HG02623 (cell line): ENCODE results near the gene CDH13.

Experiments used
- ATAC-seq: cut with Tn5 transposase; IDR thresholded peaks from one replicate; pipeline ENCODE4 v1.9.1; 2021; ENCODE audit warnings: moderate library complexity; ENCODE audit not compliant: unreplicated experiment

The CDH13 gene

DNA sequence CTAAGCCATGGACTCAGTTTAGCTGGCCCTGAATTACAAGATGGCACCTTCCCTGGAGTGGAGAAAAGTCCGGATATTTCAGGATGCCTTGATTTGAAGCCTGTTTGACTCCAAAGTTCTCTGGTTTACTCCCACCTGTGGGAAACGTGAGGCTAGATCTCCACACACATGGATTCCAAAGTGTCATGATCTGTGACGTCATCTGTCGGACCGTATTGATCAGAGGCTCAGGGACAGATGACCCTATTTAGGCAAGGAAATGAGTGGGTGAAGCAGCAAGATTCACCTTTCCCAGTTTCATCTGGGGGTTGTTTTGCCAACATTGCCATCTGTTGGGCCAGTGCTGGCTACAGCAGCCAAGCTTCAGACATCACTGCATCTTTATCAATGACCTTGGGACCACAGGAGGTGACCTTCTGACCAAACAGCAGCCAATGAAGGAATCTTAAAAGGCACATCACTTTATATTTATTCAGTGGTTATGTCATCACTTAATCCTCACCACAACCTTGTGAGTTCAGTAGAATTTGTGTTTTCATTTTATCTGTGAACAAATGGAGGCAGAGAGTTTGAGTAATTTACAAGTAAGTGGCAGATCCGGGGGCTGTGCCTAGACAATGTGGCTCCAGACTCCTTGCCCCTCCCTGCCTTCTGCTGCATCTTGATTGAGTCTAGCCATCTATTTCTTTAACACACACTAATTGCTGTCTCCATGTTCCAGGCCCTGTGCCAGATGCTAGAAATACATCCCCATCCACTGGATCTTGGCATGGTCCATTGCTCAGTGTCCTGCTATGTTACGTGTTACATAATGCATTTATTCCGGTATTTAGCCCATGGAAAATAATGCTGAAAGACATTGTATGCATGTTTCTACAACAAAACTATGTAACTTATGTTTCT, 1.5 kb upstream of the CDH13 start:
- no peak for ATAC-seq

DNA sequence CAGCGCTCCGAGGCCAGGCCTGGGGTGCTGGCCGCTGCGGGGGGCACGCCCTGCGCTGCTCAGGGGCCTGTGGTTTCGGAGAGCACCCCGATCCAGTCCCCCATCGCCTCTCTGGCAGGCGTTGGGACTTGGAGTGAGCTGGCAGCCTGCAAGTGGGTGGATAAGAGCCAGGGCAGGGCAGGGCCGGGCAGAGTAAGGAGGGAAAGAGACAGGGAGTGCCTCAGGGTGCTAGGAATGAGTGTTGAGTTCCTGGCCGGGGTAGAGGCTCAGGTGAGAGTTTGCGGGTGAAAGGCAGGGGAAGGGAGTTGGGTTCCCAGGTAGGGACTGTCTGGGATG, 1.3 kb downstream of the CDH13 start:
- no peak for ATAC-seq

DNA sequence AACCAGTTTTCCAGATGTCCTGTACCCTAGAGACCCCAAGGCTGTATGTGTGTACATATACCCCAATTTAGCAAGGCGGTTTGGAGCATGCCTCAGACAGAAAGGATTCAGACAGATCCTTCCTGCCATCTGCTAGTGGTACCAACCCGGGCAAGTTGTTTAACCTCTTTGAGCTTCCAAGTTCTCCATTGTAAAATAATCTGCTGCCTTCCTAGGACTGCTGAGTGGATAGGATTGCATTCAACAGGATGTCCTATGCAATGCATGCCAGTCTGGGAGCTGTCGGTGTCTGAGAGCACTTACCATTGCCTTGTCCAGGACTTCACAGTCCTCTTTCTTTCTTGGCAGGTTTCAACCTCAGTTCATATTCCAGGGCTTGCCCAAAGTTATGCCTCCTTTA, 1.9 kb downstream of the CDH13 start:
- ATAC-seq = no peak

DNA sequence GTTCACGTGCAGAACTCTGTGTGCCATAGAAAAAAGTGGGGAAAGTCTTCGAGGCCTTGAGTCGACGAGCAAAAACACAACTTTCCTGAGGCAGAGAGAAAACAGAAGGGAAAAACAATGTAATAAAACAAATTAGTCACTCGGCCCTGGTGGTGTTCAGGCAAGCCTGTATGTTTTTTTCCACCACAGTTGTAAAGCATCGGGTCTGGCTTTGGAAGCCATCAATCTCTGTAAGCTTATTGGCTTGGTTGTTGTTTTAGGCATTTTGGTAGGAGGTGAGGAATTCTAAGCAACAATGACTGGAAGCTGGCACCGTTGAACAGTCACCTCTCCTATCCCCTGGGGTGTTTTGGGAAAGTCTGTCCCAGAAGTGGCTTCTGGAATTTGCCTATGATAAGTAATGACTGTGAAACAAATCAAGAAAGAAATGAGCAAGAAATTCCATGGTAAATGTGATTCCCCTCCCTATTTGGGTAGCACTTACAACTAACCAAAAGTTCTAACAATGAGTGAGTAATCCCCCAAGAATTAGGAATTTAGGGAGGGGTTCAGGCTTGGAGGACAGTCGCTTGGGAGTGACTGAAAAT, 2.8 kb downstream of the CDH13 start:
- no peak for ATAC-seq

DNA sequence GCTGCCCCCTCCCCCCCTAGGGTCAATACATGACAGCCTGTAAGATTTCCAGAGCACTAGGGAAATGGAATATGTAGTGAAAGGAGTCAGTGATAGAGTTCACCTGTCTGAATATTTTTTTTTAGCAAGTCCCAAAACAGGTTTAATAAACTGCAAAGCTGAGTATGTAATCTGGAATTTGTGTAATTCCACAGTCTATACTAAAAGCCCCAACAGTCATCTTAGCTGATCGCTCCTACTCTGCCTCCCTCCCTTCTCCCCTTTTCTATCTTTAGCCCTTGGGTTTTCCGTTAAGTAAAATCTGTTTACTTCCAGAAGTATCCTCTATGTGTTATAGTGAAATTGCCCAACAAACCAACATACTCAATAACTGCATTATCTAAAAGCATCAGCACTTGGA, 3.5 kb downstream of the CDH13 start:
- ATAC-seq = no peak

DNA sequence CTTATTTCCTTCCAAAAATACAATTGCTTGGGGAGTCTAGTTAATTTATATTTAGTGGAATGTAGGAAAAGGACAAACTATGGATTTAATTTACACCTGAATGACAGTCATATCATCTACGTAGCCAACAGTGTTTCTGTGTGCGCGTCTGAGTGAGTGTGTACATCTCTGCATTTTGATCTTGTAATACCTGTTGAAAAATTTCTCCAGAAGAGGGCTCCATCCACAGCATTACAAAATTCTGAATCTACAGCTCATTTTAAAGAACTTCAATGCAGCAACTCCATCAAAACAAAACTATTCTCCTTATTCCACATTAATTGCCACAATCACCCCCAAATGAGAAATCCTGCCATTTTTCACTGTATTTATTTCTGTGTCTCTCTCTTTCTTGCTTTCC, 3.9 kb downstream of the CDH13 start:
- ATAC-seq = no peak

DNA sequence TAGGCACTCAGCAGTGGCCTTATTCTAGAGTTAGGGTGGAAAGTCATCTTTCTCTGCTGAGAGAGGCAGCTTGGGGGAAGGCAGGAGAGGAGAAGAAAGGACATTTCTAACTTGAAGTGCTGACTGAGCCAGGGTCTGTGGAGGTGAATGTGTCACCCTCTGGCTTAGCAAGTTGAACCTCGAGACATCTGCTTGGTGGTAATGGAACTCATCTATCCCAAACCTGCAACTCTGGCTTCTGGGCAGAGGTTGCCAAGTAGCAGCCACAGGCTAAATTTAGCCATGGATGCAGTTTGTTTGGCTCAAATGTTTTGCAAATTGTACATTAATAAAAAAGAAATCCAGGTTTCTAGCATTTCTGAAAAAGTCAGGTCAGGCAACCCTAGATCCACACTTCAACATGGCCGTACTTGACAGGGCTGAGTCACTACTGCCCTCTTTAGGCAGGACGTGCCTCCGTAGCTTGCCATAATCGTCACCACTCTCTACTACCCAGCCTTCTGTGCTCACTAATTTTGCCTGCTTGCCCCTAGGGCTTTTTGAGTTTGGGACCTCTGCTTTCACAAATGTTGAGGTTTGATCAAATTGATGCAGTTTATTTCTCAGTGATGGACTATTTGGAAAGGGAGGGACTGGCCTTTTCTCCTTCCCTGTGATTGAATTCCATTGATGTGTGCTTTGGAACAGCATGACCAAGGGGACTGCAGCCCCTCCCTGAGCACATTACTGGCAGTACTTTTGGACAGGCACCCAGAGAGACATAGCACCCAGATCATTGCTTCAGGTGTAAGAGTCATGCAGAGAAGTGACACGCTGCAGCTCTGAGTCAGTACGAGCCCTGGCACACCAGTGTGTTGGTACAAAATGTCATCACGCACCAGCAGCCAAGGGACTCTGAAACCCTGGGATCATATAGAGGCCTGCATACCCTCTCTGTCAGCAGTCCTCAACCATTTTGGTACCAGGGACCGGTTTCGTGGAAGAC, 5.2 kb downstream of the CDH13 start:
- ATAC-seq = no peak

DNA sequence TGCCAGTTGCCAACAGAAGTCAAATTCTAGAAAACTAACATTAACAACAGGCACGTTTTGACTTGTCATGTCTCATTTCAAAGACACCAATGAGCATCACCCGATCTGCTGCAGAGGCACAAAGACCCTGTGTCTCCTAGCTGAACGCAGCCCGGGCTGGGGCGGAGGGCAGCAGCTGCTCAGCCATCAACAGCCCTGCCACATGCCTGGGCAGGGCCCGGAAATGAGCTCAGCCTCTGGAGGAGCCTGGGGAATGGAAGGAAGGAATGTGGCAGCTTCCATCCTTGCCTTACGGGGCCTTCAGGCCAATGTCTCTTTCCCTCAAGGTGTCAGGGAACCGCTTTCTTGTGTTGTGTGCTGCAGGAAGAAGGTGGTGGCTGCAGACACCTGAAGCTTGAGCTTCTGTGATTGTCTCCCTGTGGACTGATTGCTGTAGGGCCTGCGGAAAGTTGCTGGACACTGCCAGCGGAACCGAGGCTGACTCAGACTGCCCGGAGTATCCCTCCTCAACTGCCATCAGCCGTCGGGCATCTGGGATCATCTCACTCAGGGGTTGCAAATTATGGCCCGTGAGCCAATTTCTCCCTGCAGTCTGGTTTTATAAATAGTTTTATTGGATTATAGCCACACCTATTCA, 7.3 kb downstream of the CDH13 start:
- ATAC-seq = no peak

DNA sequence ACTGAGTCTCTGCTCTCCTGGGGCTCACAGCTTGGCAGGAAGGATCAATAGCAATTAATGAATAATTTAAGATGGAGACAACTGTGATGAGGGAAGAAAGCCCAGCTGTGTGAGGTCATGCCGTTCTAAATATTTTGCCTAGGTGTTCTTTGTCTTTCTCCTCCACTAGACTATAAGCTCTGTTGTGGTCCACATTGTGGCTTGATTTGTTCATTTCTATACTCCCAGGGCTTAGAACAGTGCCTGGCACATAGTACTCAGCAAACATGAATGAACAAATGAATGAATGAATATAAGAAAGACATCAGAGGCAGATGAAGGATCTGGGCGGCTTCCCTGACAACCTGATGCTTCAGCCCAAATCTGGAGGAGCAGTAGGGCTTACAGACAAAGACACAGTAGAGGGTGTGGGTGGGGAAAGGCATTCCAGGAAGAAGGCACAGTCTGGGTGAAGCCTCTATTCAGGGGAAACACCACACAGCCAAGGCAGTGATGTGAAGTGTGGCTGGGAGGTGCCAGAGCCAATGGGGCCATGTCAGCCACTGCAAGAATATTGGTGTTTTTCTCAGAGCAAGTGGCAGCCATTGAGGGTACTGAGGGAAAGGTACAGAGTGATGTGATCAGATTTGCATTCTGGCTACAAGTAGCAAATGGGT, 8.3 kb downstream of the CDH13 start:
- ATAC-seq = no peak

DNA sequence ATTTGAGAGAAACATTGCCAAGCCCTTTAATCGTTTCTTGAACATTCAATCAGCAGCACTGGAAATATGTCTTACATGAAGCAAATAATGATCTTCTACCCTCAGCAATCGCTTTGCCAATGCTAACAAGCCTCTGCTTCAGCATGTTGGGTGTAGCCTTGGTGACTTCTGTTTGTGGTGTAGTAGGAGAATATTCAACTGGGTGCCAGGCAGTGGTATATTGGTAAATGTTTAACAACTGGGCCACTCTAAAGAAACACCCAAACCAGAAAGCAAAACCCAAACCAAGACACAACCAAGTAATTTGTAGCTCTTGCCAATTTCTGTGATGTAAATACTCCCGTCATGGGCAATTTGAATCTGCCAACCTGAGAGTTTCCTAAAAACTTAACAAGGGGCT, 9.7 kb downstream of the CDH13 start:
- no peak for ATAC-seq

DNA sequence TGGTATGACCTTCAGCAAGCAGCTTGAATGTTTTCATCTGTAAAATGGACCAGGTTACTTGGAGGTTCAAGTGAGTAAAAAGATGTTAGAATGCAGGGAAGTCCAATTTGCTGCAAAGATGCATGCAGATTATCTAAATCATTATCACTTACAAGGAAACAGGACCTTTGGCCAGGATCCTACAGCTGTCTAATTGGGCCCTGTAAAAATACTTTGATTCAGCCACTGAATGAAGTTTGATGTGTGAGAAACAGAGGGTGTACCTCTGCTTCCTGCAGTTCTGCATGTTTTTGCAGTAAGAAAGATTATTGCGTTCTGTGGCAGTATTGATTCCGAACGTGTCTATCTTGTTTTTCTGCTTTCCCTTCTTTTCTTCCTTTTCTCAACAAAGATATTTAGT, 10.2 kb downstream of the CDH13 start:
- ATAC-seq = no peak

DNA sequence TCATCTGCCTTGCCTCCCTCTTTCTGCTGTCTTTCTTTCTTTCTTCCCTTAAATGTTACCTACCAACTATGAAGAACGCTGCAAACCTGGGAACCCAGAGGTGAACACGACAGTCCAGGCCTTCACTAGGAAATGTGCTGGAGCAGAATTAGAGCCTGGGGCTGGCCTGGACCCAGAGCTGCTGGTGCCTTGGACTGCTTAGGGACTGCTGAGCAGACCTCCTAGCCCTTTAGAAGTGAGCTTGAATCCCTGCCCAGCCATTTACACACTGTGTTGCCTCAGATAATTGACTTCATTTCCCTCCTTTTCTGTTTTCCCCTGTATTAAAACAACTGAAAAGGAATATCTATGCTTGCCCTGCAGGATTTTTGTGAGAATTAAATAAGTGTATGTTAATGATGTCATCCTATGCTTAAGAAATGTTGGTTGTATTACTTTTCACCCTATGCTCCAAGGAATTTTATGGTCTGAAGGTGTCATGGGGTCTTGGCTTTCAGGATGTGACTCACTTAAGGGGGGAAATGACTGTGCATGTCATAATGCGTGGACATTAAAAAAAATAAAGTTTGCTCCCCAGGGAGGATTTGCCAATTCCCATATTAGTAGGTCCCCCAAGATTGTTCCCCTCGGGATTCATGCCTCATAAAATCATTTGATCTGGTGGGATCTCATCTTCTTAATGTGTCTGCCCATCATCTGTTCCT, 11.5 kb downstream of the CDH13 start:
- no peak for ATAC-seq

DNA sequence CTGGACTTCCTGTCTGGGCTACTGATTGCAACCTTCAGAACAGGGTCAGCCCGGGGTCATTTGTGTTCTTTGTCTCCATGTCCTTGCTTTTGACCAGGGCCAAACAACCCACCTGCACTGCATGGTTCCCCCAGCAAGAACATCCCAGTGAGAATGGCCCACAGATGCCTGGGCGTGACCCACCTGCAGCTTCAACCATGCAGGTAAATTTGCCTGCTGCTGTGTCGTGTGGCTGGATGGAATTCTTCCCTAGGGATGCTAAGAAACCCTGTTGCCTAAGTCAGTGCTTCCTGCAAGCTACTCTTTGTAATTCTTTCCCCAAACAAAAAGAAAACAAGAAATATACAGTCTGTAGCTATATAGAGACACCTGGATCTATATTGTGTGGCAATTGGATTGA, 12.5 kb downstream of the CDH13 start:
- ATAC-seq = no peak

DNA sequence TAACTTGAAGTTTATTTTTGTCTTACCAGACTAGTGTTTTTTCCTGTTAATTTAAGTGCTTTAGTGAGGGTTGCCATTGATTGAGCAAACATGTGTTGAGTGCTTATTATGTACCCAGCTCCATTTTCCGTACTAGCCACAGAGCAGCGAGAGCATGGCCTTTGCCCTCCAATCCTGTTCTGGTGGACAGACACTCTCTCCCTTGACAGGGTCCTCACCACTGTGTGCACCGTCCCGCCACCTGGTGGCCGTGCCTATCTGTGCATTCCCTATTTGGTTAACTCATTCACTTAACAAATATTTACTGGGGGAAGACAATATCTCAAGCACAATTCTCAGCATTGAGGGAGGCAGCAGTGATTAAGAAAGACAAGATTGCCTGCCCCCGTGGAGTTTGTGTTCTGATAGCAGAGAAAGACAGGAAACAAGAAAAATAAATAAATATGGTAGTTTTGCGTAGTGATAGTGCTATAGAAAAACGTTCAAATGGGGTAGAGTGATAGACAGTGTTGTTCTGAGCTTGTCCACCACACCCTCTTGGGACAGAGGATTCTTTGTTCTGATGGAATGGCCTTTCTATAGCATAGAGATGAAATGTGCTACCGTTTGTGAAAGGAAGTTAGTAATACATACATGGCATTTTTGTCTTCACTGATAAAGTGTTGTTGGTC, 13.0 kb downstream of the CDH13 start:
- peak; percentile 57 for ATAC-seq

DNA sequence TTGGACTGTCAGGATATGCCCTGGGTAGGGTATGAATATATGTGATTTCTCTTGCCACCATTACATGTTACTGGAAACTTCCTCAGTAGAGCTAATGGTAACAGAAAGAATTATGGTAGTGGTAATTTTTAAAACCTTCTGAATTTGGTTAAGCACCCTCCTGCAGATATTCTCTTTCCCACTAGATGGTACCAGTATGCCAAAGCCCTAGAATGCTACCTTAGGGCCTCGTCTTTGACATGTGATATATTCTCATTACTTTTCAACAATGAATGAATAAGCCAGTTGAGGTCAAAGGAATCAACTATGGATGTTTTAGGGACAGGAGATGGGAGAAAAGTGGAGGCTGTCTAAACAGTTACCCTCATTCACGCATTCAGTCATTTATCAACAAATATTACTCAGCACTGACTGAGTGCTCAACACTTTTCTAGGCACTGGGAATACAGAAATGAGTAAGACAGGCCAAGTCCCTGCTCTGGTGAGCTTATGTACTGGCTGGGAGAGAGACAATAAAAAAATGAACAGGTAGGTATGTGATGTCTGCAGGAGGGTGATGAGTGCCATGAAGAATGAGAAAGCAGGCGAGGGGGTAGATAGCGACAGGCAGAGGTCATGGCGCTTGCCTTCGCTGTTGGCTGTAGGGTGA, 14.7 kb downstream of the CDH13 start:
- ATAC-seq = no peak

DNA sequence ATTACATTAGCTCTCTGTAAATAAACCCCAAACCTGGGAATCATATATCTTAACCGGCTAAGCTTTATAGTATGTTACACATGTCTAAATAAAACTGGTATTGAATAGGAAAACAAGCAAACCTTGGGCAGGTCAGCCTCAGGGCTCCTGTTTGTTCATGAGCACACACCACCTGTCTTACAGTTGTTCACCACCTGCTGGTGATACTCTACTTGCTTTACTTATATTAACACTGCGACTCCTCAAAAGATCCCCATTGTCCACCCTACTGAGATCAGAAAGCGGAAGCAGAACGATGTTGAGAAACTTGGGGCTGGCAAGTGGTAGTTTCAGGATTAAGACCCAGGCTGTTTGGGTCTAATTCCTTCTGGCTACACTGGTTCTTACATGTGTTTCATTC, 16.4 kb downstream of the CDH13 start:
- ATAC-seq = no peak

DNA sequence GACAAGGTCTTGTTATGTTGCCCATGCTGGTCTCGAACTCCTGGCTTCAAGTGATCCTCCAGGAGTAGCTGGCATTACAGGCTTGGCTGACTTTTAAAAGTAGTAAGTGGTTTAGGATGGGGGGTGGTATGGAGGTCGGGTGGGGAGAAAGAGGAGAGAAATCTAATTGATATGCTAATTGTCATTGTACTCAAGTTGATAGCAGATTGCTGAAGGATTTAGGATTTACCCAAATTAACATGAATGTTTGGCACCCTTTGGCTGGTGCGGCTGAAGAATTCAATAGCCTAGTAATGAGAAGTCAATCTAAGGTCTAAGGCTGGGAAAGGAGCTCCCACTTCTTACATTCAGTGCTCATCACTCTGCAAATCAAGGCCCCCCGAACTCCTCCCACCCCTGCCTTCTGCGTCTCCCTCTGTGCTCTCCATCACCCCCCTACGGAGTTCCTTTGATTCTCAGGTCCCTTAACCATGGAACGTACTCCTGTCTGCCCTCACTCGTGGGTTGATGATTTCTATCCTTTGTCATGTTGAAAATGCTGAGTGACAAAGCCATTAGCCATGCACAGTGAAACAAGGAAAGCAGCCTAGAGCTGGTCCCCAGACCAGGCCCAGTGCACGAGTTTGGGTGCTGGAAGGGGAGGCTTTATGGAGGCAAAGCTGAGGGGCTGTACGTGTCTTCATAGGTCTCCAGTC, 17.3 kb downstream of the CDH13 start:
- no peak for ATAC-seq

DNA sequence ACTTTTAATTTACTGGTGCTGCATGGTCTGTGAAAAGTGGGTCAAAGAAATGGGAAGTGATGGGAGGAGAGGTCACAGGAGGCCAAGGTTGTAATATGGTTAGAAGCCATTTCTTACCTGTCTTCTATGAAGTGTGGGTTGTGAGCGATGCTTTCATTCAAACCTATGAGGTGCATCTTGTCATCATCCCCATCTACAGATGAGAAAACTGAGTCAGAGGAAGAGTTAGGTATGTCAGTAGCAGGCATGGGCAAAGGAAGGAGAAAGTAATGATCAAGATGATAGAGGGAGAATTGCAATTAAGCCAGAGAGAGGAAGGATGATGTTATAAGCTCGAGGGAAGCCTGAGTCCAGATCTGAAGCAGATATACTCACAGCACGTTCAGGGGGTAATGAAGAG, 19.7 kb downstream of the CDH13 start:
- no peak for ATAC-seq
